Measurements from ENCODE around the gene MT1M.

The MT1M gene

GRCh38 chr16:56625943-56626654 is 6.4 kb upstream of the MT1M start:
- DNase-seq, result no peak
- intact Hi-C loops (cut with DNase I), result no loop called here

GRCh38 chr16:56626685-56627084 is 5.8 kb upstream of the MT1M start:
- no peak for DNase-seq
- intact Hi-C loops (cut with DNase I), result no loop called here

GRCh38 chr16:56628486-56629350 is 3.7 kb upstream of the MT1M start:
- intact Hi-C loops (cut with DNase I), result no loop called here
- DNase-seq, result no peak

- no peak for DNase-seq
- intact Hi-C loops (cut with DNase I), result no loop called here
Observed at GRCh38 chr16:56629531-56629930, 2.9 kb upstream of the MT1M start.

GRCh38 chr16:56630134-56630533 is 2.3 kb upstream of the MT1M start:
- no peak for DNase-seq
- intact Hi-C loops (cut with DNase I), result no loop called here

GRCh38 chr16:56631197-56631596 is 1.3 kb upstream of the MT1M start:
- DNase-seq, result no peak
- intact Hi-C loops (cut with DNase I), result no loop called here

GRCh38 chr16:56631832-56632155 is 665 bp upstream of the MT1M start:
- intact Hi-C loops (cut with DNase I), result no loop called here
- DNase-seq, result no peak

- intact Hi-C loops (cut with DNase I), result no loop called here
- DNase-seq, result no peak
Observed at GRCh38 chr16:56632848-56633365, 448 bp downstream of the MT1M start.

- no peak for DNase-seq
- intact Hi-C loops (cut with DNase I), result no loop called here
Observed at GRCh38 chr16:56633535-56633934, 1.1 kb downstream of the MT1M start.

GRCh38 chr16:56634715-56635440 is 2.4 kb downstream of the MT1M start:
- intact Hi-C loops (cut with DNase I), result no loop called here
- no peak for DNase-seq

- intact Hi-C loops (cut with DNase I), result no loop called here
- no peak for DNase-seq
Observed at GRCh38 chr16:56635441-56635967, 3.0 kb downstream of the MT1M start.

GRCh38 chr16:56636616-56637413 is 4.4 kb downstream of the MT1M start:
- intact Hi-C loops (cut with DNase I), result no loop called here
- DNase-seq, result no peak

GRCh38 chr16:56637814-56638750 is 5.6 kb downstream of the MT1M start, which contains the start of gene MT1A:
Gene MT1A (plus strand): TSS chr16:56638666. CDS start chr16:56638739, 73 bp downstream.
- DNase-seq, result peak in 2 of 10 donors; percentile 31 to 89

GRCh38 chr16:56639045-56639444 is 6.6 kb downstream of the MT1M start:
- no peak for DNase-seq
- intact Hi-C loops (cut with DNase I), result no loop called here

More at GRCh38 chr16:56637814-56638750, 5.6 kb downstream of the MT1M start, which contains the start of gene MT1A:
- intact Hi-C loops (cut with DNase I), result no loop called here

- DNase-seq, result no peak
- intact Hi-C loops (cut with DNase I), result no loop called here
Observed at GRCh38 chr16:56640076-56640475, 7.6 kb downstream of the MT1M start.

- no peak for DNase-seq
- intact Hi-C loops (cut with DNase I), result no loop called here
Observed at GRCh38 chr16:56641166-56641565, 8.7 kb downstream of the MT1M start.

GRCh38 chr16:56643080-56643778 is 10.8 kb downstream of the MT1M start:
- DNase-seq, result no peak
- intact Hi-C loops (cut with DNase I), result no loop called here

- intact Hi-C loops (cut with DNase I), result no loop called here
- no peak for DNase-seq
Observed at GRCh38 chr16:56643833-56644232, 11.4 kb downstream of the MT1M start.
